Measurements from ENCODE around the gene SLC35E3. TPM values are rescaled to one million over a fixed set of nuclear protein-coding genes. Genes with fewer than 3 reads are reported as not detected.
"Not testable (repeated sequence)": the region's sequence is repeated elsewhere in the genome, so short reads cannot be mapped to it uniquely, and the experiment has no call there.

SLC35E3 gene
- total RNA-seq, 3 donors from 2014 or later, result 5.8 to 12.1 (median 10.5) TPM

GRCh38 chr12:68807576-68808387 lies 61.8 kb downstream of the SLC35E3 start, which contains the start of gene MDM2:
Gene MDM2, plus strand, starts transcription at chr12:68808177. Its CDS starts 301 bp downstream, at chr12:68808478.
- intact Hi-C loops (cut with DNase I; ENCODE audit: low total_unique reads), result no loop called here

GRCh38 chr12:68808388-68809189 lies 62.6 kb downstream of the SLC35E3 start:
- Histone ChIP-seq H3K27ac (peak overlapping the region; percentile 99), H3K4me1 (no peaks in the 10 kb centered on the region), H3K36me3 (no peaks in the 10 kb centered on the region), H3K4me3 (peak overlapping the region; percentile 86 to 94 (median 91)), H3K27me3 (no peaks in the 10 kb centered on the region), H3K9me3 (no peaks in the 10 kb centered on the region)
- no peak for TF ChIP-seq CTCF (IDR thresholded peaks at IDR 0.05)
- peak; percentile 54 for TF ChIP-seq POLR2A (IDR thresholded peaks at IDR 0.05)
- TF ChIP-seq POLR2AphosphoS5 (IDR thresholded peaks at IDR 0.05), result peak; percentile 43 to 71 (median 50)
- intact Hi-C loops (cut with DNase I; ENCODE audit: low total_unique reads), result no loop called here
- peak; percentile 71 to 87 for DNase-seq (ENCODE audit: low spot score in 2 of 2)

More at GRCh38 chr12:68807576-68808387, 61.8 kb downstream of the SLC35E3 start, which contains the start of gene MDM2:
- no peaks in the 10 kb centered on the region for H3K9me3 ChIP-seq
- DNase-seq (ENCODE audit: low spot score in 2 of 2), result peak; percentile 88 to 94
- H3K27me3 ChIP-seq, result no peaks in the 10 kb centered on the region
- no peaks in the 10 kb centered on the region for H3K4me1 ChIP-seq
- peak within 1 kb of the TSS; percentile 99 for H3K27ac ChIP-seq
- peak within 1 kb of the TSS; percentile 86 to 94 (median 91) for H3K4me3 ChIP-seq
- no peaks in the 10 kb centered on the region for H3K36me3 ChIP-seq
- TF ChIP-seq POLR2A (IDR thresholded peaks at IDR 0.05) (peak; percentile 90), POLR2AphosphoS5 (IDR thresholded peaks at IDR 0.05) (peak; percentile 94 to 96 (median 94)), CTCF (IDR thresholded peaks at IDR 0.05) (peak; percentile 48 to 76 (median 65))

- H3K4me1 ChIP-seq, result peaks cover 0 to 5% of the 10 kb centered on the region in 2 donors
- intact Hi-C loops (cut with DNase I; ENCODE audit: low total_unique reads), result no loop called here
- DNase-seq (ENCODE audit: low spot score in 2 of 2), result no peak
- H3K4me3 ChIP-seq, result peak overlapping the region; percentile 86 to 94 (median 91)
- H3K27ac ChIP-seq, result peak overlapping the region; percentile 22 to 99
- no peaks in the 10 kb centered on the region for H3K27me3 ChIP-seq
- no peaks in the 10 kb centered on the region for H3K9me3 ChIP-seq
- no peaks in the 10 kb centered on the region for H3K36me3 ChIP-seq
- TF ChIP-seq POLR2A (IDR thresholded peaks at IDR 0.05) (no peak), CTCF (IDR thresholded peaks at IDR 0.05) (no peak), POLR2AphosphoS5 (IDR thresholded peaks at IDR 0.05) (no peak)
Observed at GRCh38 chr12:68809190-68810026, 63.4 kb downstream of the SLC35E3 start.

GRCh38 chr12:68810027-68810389 lies 64.0 kb downstream of the SLC35E3 start:
- DNase-seq (ENCODE audit: low spot score in 2 of 2); H3K9me3 ChIP-seq; H3K4me1 ChIP-seq; H3K27me3 ChIP-seq; H3K36me3 ChIP-seq; intact Hi-C loops (cut with DNase I; ENCODE audit: low total_unique reads): not testable (repeated sequence)
- Histone ChIP-seq H3K27ac (peak overlapping the region in 1 of 2 donors; percentile 99), H3K4me3 (peak overlapping the region in 1 of 3 donors; percentile 94)

- H3K27me3 ChIP-seq; H3K9me3 ChIP-seq; intact Hi-C loops (cut with DNase I; ENCODE audit: low total_unique reads); H3K27ac ChIP-seq; DNase-seq (ENCODE audit: low spot score in 2 of 2); H3K4me3 ChIP-seq; H3K36me3 ChIP-seq; H3K4me1 ChIP-seq: not testable (repeated sequence)
Observed at GRCh38 chr12:68811573-68811972, 65.6 kb downstream of the SLC35E3 start.

Measured in breast epithelium (tissue), 4 donors.